Hepatocyte (in vitro differentiated cells): ENCODE measurements around the gene OGFR. TPM values are rescaled to one million over a fixed set of nuclear protein-coding genes. Genes with fewer than 3 reads are reported as not detected.

ENCODE experiments used
- DNase-seq: peaks from one replicate; pipeline ENCODE4 v3.0.0-alpha.2; 2016; ENCODE audit warnings: low spot score
- H2AFZ ChIP-seq: fragments of 200-600 bp; sonication (generic); 2 replicates; pipeline ENCODE4 v1.6.0; 2016; ENCODE audit warnings: antibody characterized with exemption, mild to moderate bottlenecking
- H3K27ac ChIP-seq: fragments of 200-600 bp; sonication (generic); 2 replicates; pipeline ENCODE4 v1.5.1; 2016; ENCODE audit warnings: mild to moderate bottlenecking
- H3K27me3 ChIP-seq: fragments of 200-600 bp; sonication (generic); 2 replicates; pipeline ENCODE4 v1.6.1; 2016
- H3K36me3 ChIP-seq: fragments of 200-600 bp; sonication (generic); replicated peaks from 2 replicates; pipeline ENCODE4 v1.5.1; 2016; ENCODE audit warnings: low read depth; ENCODE audit not compliant: insufficient read depth
- H3K4me1 ChIP-seq: fragments of 200-600 bp; sonication (generic); 2 replicates; pipeline ENCODE4 v1.5.1; 2016; ENCODE audit warnings: mild to moderate bottlenecking, moderate library complexity; ENCODE audit not compliant: insufficient read depth
- H3K4me2 ChIP-seq: fragments of 200-600 bp; sonication (generic); 2 replicates; pipeline ENCODE4 v1.6.0; 2016
- H3K4me3 ChIP-seq: fragments of 200-600 bp; sonication (generic); 2 replicates; pipeline ENCODE4 v1.5.1; 2016; ENCODE audit warnings: mild to moderate bottlenecking
- H3K79me2 ChIP-seq: fragments of 200-600 bp; sonication (generic); 2 replicates; pipeline ENCODE4 v1.6.0; 2017; ENCODE audit warnings: mild to moderate bottlenecking
- H3K9me2 ChIP-seq: fragments of 200-600 bp; sonication (generic); replicated peaks from 2 replicates; pipeline ENCODE4 v1.6.0; 2017; ENCODE audit warnings: mild to moderate bottlenecking; ENCODE audit not compliant: insufficient read depth
- H3K9me3 ChIP-seq: fragments of 200-600 bp; sonication (generic); 2 replicates; pipeline ENCODE4 v1.5.1; 2016; ENCODE audit warnings: low read depth, mild to moderate bottlenecking
- H4K20me1 ChIP-seq: fragments of 200-600 bp; sonication (generic); 2 replicates; pipeline ENCODE4 v1.6.0; 2016; ENCODE audit warnings: mild to moderate bottlenecking; ENCODE audit not compliant: insufficient read depth, poor library complexity, severe bottlenecking
- EZH2 ChIP-seq: fragments of 200-600 bp; sonication (generic); IDR thresholded peaks from 2 replicates; pipeline ENCODE4 v1.6.1; 2016; ENCODE audit warnings: antibody characterized with exemption, mild to moderate bottlenecking, borderline replicate concordance
- EZH2phosphoT487 ChIP-seq: fragments of 200-600 bp; sonication (generic); IDR thresholded peaks from one replicate; pipeline ENCODE4 v1.6.1; 2018; ENCODE audit warnings: antibody characterized with exemption, mild to moderate bottlenecking, low read depth, moderate library complexity; ENCODE audit not compliant: unreplicated experiment, severe bottlenecking
- WGBS: methylation state at CpG from one replicate; pipeline ENCODE4 v1.1.6; 2016; ENCODE audit warnings: low lambda C conversion rate; ENCODE audit errors: missing lambda C conversion rate; 5-methylcytosine and 5-hydroxymethylcytosine counted together
- polyA plus RNA-seq: library from polyadenylated mRNA; unstranded; fragments of >200 nt; fragmentation: Nextera tagmentation; extraction: Ambion mirVana; gene quantifications from 2 replicates; pipeline ENCODE4 v1.2.1, GENCODE V29; 2016
- total RNA-seq: library from RNA; depleted of rRNA; stranded (reverse); fragments of >200 nt; gene quantifications from 2 replicates; pipeline ENCODE4 v1.2.3, GENCODE V29; 2014
- TF ChIP-seq, protein P1 (sequence below): fragments of 200-600 bp; sonication (generic); IDR thresholded peaks from 2 replicates; pipeline ENCODE4 v1.5.1; 2016; ENCODE audit warnings: antibody characterized with exemption, mild to moderate bottlenecking; ENCODE audit not compliant: poor library complexity

OGFR gene
- total and polyA plus RNA-seq, 2 experiments from 2014 or later, result 47.6 to 80.8 TPM

DNA sequence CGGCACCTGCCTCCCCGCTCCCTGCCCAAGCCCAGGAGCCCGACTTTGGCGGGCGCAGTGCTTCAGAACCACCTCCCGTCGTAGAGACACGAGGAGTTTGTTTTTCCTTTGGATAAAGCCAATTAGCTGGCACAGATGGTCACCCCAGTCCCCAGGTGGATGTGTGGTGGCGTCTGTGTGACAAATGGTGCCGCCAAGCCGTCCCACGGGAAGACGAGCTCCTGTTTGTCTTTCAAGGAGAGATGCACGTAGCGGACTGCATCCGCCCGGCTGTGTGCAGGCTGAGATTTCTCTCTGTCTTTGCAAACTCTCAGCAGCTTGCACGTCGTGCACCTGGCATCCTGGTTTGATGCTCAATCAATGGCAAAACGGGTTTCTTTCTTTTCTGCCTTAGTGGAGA lies 24.4 kb upstream of the OGFR start:
- DNase-seq, result no peak
- H2AFZ ChIP-seq, result no peak overlapping the region
- no peaks in the 10 kb centered on the region for H3K27me3 ChIP-seq
- no peaks in the 10 kb centered on the region for H3K36me3 ChIP-seq
- no peak overlapping the region for H3K4me3 ChIP-seq
- TF ChIP-seq, protein P1, sequence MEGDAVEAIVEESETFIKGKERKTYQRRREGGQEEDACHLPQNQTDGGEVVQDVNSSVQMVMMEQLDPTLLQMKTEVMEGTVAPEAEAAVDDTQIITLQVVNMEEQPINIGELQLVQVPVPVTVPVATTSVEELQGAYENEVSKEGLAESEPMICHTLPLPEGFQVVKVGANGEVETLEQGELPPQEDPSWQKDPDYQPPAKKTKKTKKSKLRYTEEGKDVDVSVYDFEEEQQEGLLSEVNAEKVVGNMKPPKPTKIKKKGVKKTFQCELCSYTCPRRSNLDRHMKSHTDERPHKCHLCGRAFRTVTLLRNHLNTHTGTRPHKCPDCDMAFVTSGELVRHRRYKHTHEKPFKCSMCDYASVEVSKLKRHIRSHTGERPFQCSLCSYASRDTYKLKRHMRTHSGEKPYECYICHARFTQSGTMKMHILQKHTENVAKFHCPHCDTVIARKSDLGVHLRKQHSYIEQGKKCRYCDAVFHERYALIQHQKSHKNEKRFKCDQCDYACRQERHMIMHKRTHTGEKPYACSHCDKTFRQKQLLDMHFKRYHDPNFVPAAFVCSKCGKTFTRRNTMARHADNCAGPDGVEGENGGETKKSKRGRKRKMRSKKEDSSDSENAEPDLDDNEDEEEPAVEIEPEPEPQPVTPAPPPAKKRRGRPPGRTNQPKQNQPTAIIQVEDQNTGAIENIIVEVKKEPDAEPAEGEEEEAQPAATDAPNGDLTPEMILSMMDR, result no peak
- TF ChIP-seq EZH2phosphoT487 (no peak), EZH2 (no peak)
- no peaks in the 10 kb centered on the region for H3K9me3 ChIP-seq
- 89% methylated on average over 20 of the region's 20 CpGs for WGBS
- no peaks in the 10 kb centered on the region for H3K9me2 ChIP-seq
- no peaks in the 10 kb centered on the region for H3K79me2 ChIP-seq
- H3K27ac ChIP-seq, result no peak overlapping the region
- no peaks in the 10 kb centered on the region for H4K20me1 ChIP-seq
- no peak overlapping the region for H3K4me2 ChIP-seq
- no peaks in the 10 kb centered on the region for H3K4me1 ChIP-seq

DNA sequence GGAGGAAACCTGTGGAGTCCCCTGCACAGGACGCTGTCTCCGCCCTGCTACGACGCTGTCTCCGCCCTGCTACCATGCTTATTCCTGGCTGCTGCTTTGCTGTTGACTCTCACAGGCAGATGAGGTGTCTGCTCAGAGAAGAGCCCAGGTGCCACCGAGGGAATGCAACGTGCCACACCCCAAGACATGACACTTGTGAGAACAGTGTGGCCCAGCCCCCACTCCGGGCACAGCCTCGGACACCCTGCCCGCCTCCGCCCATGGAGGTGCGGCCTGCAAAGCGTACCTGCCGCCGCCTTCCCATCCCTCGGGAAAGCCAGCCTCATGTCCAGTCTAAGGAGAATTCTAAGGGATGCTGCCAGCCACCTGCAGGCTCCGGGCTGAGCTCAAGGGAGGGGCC lies 23.9 kb upstream of the OGFR start:
- DNase-seq, result no peak
- Histone ChIP-seq H3K36me3 (no peaks in the 10 kb centered on the region), H3K4me1 (peaks cover under 1% of the 10 kb centered on the region), H2AFZ (no peak overlapping the region), H3K9me3 (no peaks in the 10 kb centered on the region), H4K20me1 (no peaks in the 10 kb centered on the region), H3K9me2 (no peaks in the 10 kb centered on the region), H3K4me3 (no peak overlapping the region), H3K4me2 (no peak overlapping the region), H3K27ac (no peak overlapping the region), H3K27me3 (no peaks in the 10 kb centered on the region), H3K79me2 (no peaks in the 10 kb centered on the region)
- 88% methylated on average over 17 of the region's 17 CpGs for WGBS
- TF ChIP-seq, protein P1, result no peak
- no peak for TF ChIP-seq EZH2phosphoT487
- no peak for TF ChIP-seq EZH2

GRCh38 chr20:62782149-62782892 lies 22.3 kb upstream of the OGFR start:
- no peaks in the 10 kb centered on the region for H3K79me2 ChIP-seq
- no peaks in the 10 kb centered on the region for H3K9me3 ChIP-seq
- H3K27ac ChIP-seq, result no peak overlapping the region
- H2AFZ ChIP-seq, result no peak overlapping the region
- H3K4me1 ChIP-seq, result peaks cover 8% of the 10 kb centered on the region
- no peaks in the 10 kb centered on the region for H3K36me3 ChIP-seq
- H3K4me2 ChIP-seq, result no peak overlapping the region
- DNase-seq, result no peak
- 82% methylated on average over 18 of the region's 18 CpGs for WGBS
- TF ChIP-seq EZH2phosphoT487, result no peak
- no peak for TF ChIP-seq EZH2
- TF ChIP-seq, protein P1, result no peak
- no peak overlapping the region for H3K4me3 ChIP-seq
- no peaks in the 10 kb centered on the region for H3K27me3 ChIP-seq
- H4K20me1 ChIP-seq, result no peaks in the 10 kb centered on the region
- H3K9me2 ChIP-seq, result no peaks in the 10 kb centered on the region

DNA sequence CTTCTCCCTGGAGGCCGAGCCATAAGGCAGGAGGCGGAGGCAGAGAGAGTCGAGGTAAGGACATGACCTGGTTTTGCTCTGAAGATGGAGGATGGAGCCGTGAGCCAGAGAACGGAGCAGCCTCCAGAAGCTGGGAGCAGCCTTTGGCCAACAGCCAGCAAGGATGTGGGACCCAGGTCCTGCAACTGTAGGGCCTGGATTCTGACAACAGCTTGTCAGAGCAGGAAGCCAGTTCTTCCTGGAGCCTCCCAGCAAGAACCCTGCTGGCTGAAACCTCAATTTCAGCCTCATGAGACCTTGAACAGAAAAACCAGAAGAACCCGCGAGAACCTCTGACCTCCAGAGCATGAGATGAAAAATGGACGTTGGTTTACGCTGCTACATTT lies 21.7 kb upstream of the OGFR start:
- Histone ChIP-seq H3K4me1 (peaks cover 8% of the 10 kb centered on the region), H3K9me2 (no peaks in the 10 kb centered on the region), H3K79me2 (no peaks in the 10 kb centered on the region), H3K9me3 (no peaks in the 10 kb centered on the region), H3K4me3 (no peak overlapping the region), H2AFZ (no peak overlapping the region), H3K4me2 (no peak overlapping the region), H4K20me1 (no peaks in the 10 kb centered on the region), H3K27me3 (no peaks in the 10 kb centered on the region), H3K36me3 (no peaks in the 10 kb centered on the region), H3K27ac (no peak overlapping the region)
- 83% methylated on average over 9 of the region's 9 CpGs for WGBS
- no peak for DNase-seq
- TF ChIP-seq EZH2 (no peak), EZH2phosphoT487 (no peak)
- TF ChIP-seq, protein P1, result no peak
